GM19467 (cell line): ENCODE results near the gene MAP3K10.
"Not testable (repeated sequence)": the region's sequence is repeated elsewhere in the genome, so short reads cannot be mapped to it uniquely, and the experiment has no call there.

Source experiments
- ATAC-seq: cut with Tn5 transposase; IDR thresholded peaks from one replicate; pipeline ENCODE4 v1.9.1; 2021; ENCODE audit warnings: mild to moderate bottlenecking, moderate library complexity; ENCODE audit not compliant: unreplicated experiment

The MAP3K10 gene

DNA sequence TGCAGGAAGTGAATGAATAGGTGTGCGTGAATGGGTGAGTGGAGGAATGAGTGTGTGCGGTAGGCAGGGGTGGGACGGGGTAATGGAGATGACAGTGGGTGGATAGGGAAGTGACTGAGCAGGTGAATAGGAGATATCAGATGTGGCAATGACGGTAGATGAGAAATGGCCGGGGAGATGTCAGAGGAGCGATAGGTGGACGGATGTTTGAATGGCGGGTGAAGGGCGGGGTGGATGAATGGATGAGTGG is 25.5 kb downstream of the MAP3K10 start:
- ATAC-seq: no peak

DNA sequence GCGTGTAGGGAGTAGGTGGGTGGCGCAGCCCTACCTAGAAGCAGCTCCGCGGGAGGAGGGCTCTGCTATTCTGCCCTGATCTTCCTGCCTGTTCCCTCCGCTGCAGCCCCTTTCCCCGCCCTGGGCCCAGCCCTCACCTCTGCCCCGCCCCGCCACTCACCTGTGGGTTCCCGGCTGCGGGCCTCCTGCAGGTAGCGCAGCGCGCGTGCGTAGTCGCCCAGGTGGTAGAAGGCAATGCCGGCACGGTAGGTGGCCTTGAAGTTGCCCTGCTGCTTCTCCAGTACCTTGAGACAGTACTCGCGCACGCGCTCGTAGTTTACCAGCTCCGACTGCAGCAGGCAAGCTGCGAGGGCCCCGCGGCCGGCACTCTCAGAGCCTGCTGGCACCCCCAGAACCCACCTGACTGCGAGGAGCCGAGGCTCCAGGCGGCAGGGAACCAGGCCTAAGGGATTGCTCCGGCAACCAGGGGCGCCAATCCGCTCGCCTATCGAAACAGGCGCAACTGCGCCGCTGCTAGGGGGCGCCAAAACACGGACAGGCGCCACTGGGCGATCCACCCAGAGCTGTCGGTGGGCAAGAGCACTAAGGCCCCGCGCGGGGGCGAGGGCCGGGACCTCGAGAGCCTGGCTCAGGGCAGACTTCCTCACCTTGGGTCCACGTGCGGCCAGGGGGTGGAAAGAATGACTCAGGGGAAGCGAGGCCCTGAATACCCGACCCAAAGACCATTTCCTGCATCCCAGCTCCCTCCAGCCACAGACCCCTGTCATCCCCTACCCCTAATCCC is 26.0 kb downstream of the MAP3K10 start:
- no peak for ATAC-seq

DNA sequence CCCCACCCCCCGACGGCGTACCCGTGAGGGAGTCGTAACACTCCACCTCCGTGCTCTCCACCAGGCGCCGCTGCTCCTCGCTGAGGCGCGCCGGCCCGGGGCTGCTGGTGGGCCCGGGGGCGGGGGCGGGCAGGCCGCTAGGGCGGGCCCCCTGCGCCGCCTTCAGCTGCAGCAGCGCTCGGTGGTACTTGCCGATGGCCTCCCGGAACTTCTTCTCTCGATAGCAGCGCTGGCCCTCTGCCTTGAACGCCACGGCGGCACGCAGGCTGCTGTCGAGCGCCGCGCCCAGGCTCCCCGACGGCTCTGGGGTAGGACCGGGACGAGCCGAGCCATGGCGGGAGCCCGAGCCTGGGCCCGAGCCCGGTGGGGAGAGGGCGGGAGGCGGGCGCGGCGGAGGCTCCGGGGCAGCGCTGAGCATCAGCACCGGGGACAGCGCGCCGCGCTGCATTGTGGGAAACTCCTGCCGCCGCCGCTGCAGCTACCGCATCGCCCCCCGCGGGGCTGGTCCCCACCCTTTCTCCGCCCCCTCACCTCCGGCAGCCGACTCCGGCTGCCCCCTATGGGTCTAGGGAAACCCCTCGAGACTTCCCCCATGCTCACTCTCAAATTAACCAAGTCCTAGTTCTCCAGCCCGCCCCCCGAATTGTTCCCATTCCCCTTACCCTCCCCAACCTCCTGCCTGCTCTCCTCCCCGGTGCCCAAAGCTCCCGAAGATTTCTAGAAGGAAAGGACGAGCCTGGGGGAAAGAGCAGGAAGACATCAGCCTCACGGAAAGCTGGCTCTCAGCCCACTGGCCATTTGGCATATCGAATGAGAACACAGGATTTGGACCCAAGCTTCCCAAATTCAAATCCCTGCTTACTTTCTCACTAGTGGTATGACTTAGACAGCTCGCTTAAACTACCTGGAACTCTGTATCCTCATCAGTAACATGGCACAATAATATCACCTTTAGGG is 27.0 kb downstream of the MAP3K10 start, which contains the start of gene TTC9B:
TTC9B (minus strand) TSS at position 451 of the 957 bp plus-strand sequence; CDS start at position 448, 3 bp downstream.
- ATAC-seq: no peak

DNA sequence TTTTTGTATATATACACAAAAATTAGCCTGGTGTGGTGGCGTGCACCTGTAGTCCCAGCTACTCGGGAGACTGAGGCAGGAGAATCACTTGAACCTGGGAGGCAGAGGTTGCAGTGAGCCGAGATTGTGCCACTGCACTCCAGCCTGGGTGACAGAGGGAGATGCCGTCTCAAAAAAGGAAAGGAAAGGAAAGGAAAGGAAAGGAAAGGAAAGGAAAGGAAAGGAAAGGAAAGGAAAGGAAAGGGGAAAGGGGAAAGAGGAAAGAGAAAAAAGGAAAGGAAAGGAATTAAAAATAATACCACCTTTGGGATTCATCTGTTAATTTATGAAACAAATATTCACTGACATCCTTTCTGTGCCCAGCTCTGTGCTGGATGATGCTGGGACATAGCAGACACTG is 27.8 kb downstream of the MAP3K10 start:
- ATAC-seq: not testable (repeated sequence)

DNA sequence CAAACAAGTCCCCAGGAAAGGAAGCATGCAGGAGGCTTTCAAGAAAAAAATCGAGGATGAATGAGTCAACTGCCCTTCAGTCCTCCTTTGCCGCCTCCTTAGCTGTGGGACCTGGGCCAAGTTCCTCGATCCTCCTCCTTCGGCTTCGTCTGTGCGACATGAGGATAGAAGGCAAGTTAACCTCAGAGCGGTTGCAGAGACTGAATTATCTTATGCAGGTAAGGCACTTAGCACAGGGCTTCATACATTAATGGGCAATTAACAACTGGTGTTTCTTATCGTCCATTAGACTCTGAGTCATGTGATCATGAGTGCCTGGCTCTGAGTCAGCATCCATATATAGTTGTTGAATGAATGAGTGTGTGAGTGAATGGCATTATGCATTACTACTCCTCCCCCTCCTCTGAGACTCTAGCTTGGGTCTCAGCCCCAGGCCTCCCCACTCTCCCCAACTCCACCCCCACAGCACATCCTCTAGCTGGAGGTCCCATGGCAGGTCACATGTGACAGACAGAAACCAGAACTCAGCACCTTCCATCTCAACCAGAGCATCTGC is 28.6 kb downstream of the MAP3K10 start:
- ATAC-seq: no peak

DNA sequence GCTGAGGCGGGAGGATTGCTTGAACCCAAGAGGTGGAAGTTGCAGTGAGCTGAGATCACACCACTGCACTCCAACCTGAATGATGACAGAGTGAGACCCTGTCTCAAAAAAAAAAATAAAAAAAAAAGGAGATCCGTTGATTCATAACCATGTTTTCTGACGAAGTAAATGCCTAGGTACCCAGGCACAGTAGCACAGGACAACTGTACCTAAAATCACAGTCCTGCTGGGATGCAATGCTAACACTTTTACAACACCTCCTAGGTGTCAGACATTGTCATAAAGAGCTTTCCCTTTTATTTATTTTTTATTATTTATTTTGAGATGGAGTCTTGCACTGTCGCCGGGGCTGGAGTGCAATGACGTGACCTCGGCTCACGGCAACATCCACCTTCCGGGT is 29.4 kb downstream of the MAP3K10 start:
- no peak for ATAC-seq

DNA sequence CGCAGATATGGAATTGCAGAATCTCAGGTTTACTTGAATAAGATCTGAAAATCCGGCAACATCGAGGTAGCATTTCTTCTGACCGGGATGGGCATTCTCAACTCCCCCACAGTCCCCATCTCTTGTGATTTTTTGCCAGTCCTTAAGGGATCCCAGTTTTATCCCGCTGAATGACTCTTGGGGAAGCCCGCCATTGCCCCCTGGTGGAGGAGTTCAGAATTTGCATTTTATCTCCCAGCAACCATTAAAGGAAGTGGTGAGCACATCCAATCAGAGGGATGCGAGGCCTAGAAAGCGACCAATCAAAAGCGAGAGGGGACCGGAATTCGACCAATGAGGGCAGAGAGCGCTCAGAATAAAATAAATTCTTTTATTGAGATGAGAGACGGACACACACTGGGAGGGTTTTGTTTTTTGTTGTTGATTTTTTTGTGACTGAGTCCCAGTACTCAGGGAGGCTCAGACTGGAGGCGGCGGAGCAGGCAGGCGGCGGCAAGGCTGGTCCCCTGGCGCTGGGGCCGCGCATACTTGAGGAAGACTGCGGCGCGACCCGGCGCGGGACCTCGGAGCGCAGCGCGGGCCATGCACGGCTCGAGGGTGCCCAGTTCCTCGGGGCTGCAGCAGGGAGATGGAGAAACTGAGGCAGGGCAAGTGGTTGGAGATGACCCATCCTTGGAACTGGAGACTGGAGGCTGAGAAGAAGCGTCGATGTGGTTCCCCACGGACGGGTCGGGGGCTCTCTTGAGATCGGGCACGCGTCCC is 30.8 kb downstream of the MAP3K10 start:
- ATAC-seq: no peak

DNA sequence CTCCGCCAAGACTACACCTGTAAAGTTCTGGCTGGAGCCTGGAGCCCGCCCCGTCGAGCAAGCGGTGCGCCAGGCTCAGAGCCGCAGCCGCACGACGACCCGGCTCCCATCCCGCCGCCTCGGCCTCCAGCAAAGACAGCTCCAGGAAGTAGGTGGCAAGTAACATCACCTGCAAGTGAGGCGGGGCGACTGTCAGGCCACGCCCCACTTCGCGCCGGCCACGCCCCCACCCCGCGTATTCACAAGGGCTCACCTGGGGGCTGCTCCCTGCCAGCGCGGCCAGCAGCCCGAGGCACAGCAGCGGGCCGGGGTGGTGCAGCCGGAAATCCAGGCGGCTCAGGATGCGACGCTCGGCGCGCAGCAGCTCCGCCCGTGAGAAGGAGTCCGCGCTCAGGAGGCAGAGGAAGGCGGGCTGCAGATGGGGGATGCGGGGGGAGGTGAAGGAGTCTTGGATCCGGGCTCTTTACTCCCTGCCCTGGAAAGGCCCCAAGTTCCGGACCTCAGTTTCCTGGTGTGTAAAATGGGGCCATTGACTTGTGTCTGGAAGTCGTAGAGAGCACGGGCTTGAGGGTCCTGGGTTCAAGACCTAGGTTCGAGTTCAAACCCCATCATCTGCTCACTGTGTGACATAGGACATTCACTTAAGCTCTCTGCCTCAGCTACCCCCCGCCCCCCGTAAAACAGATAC is 32.1 kb downstream of the MAP3K10 start:
- no peak for ATAC-seq

DNA sequence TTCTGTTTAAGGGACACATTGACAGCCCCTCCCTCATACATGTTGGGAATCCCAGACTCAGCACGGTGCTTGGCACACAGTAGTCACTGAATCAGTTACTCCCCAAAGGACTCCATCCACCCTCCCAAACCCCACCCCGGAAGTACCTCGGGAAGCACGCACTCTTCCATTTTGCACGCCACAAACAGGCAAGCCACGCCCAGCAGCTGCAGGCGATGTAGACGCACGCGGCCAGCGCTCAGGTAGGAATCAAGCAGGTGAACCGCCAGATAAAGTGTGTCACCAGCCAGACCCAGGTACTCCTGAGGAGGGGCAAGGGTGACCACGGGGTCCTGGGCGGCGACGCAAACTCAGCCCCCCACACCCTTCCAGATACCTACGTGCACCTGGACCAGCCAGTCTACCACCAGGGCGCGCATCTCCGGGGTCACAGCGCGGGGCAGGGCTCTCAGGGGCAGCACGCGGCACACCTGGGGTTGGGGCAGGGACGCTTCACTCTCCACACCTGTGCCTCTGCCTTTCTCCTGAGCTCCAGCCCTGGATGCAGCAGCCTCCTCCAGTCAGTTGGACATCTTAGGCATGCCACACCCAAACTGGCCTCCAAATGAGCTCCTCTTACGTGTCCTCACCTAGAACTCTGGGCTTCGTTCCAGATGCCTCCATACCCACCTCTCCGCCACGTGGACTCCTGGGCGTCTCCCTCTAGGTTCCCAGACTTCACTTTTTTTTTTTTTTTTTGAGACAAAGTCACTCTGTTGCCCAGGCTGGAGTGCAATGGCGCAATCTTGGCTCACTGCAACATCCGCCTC is 33.3 kb downstream of the MAP3K10 start:
- no peak for ATAC-seq

DNA sequence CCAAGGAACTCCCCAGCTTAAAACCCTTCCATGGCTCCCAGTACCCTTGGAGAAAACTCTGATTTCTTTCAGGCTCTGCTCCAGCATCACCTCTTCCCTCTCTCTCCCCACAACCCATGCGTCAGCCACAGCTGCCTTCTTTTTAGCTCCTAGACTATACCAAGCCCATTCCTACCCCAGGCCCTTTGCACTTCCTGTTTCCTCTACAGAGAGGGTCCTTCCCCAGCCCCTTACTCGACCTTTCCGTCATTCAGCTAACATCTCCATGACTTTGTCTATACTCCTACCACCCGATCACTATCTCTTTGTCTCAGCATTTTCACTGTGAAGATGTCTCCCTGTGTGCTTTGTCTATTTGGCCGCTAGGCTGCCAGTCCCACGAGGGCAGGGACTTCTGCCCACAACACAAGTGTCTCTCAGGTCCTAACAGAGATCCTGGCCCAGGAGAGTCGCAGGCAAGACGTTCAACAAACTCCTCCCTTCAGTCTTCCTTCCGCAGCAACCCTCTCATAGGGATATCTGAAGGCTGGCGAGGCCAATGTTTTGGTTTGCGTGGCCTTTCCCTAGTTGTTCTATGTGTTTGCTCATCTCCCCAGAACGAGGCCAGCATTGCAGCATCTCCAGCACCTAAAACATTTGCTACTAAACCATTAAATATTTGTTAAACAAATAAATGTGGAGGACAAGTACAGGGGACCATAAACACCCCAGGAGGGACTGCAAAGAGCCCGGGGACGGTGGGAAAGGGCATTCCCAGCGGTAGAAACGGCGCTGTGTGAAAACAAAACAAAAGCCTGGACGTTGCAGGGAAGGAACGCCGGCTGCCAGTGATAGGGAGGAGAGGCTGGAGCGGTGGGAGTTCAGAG is 34.4 kb downstream of the MAP3K10 start:
- ATAC-seq: no peak

DNA sequence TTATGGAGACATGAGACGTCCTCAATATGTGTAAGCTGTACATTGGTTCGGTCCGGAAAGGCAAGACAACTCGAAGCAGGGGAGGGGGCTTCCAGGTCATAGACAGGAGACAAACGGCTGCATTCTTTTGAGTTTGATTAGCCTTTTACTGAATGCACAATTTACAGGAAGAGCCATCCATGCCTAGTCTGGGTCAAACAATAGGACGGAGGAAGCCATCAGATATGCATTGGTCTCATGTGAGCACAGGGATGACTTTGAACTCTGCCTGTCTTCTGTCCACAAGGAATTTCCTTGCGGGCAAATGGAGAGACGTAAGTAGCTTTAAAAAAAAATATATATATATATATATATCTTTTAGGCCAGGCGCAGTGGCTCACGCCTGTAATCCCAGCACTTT is 37.1 kb downstream of the MAP3K10 start:
- no peak for ATAC-seq

DNA sequence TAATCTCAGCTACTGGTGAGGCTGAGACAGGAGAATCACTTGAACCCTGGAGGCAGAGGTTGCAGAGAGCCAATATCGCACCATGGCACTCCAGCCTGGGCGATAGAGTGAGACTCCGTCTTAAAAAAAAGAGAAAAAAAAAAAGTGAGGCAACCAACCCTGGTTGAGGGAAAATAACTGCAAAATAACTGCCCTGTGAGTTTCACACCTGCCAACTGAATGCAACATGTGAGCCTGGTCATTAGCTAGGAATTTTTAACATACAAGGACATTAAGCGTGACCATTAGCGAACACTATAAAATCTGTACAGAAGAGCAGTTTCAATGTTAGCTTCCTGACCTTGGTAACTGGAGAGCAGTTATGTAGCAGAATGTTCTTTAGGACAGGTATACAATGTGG is 37.6 kb downstream of the MAP3K10 start:
- no peak for ATAC-seq

DNA sequence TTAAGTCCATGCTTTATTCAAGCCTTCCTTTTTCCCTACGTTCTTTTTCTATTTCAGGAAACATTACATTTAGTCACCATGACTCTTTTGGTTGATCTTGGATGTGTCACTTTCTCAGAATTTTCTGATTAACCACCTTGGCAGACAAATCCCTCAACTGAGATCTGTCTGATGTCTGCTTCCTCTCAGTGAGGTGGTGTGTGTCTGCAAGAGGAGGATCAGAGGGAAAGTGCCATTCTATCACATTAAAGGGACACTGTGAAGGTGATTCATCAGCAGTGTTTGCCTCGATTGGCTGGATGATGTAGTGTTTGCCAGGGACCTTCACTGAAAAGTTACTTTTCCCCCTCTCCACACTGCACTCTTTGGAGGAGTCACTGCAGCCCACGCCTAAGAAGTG is 38.3 kb downstream of the MAP3K10 start:
- ATAC-seq: no peak

DNA sequence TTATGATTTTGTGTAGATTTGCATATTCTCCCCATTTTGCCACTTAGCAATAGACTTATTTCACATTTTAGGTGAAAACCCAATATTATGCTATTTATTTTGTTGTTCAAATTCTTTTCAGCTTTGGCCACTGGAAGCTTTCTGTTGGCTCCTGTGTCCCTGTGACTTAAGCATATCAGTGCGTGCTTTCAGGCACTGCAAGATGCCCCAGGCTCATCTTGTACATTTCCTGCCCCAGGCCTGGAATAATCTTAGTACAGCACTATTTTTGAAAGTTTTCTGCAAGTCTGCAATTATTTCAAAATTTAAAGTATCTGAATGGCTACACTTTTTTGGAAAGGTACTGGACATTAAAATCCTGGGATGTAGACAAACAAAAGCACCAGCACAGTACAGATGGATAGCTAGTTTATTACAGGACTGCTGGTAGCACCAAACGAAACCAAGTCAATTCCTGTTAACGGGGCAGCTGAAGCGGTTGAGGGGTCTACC is 38.7 kb downstream of the MAP3K10 start:
- ATAC-seq: no peak

DNA sequence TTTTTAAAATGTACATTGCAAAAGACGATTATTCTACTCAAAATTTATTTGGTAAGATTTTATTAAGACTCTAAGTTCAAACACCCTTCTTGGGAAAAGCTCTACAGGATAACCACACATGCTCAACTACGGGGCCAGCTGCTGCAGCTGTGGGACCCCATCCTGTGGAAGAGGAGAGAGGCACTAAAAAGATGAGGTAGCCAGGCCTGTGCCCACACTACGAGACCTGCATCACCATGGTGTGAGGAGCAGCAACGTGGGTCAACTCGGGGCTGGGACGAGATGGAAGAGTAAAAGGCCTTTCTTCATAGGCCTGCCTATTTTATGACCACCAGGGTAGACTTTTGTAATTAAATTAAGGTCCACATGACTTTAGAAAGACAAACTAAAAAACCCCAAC is 39.8 kb downstream of the MAP3K10 start:
- ATAC-seq: no peak

DNA sequence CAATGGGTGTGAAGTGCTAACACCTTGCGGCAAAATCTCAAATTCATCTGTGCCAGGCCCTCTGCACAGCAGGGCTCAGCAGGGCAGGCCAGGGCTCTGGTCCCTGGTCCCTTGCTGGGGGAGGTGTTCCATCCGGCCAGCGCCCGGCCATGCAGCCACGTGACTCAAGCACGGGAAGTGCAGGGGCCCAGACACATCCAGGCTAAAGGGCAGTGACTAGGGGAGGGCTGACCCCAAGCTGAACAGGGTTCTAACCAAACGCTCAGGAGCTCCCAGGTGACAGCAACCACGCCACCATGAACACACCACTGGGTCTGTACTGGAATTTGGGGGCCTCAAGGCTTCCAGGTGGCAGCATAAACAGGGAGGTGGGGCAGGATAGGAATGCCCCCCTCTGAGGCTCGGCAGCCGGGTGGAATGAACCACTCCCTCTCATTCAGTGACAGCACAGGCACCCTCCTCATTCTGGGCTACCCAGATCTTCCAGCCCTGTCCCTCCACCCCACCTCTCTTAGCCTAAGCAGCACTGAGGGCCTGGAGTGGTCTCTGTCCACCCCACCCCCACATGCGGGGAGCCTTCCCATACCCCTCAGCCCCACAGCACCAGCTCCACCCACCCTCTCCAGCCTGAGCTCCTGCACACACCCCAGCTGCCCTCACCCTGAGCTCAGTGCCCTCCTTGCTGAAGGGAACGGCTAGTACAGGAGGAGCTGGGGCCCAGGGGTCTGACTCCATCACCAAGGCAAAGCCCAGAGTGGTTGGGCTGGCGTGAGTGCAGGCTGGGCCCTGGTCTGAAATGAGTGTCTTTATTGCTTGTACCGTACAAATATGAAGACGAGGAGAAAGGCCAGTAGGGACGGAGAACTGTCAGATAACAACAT is 40.6 kb downstream of the MAP3K10 start:
- ATAC-seq: no peak

DNA sequence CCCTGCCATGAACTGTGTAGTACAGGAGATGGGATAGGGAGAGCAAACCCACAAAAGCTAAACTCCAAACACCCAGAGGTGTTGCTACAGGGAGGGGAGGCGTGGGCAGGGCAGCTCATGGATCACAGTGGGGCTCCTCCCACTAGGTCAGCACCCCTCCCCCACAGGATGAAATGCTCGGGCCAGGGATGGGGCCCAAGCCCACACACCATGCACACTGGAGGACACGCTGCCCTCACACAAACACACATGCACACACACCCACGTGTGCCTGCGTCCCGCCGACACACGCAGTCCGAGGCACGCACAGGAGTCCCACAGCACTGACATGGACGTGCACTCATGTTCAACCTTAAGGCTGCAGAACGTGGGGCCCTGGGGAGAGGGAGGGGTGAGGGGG is 41.3 kb downstream of the MAP3K10 start:
- no peak for ATAC-seq
